ENCODE results near the gene VPS35L.

Gene VPS35L

DNA sequence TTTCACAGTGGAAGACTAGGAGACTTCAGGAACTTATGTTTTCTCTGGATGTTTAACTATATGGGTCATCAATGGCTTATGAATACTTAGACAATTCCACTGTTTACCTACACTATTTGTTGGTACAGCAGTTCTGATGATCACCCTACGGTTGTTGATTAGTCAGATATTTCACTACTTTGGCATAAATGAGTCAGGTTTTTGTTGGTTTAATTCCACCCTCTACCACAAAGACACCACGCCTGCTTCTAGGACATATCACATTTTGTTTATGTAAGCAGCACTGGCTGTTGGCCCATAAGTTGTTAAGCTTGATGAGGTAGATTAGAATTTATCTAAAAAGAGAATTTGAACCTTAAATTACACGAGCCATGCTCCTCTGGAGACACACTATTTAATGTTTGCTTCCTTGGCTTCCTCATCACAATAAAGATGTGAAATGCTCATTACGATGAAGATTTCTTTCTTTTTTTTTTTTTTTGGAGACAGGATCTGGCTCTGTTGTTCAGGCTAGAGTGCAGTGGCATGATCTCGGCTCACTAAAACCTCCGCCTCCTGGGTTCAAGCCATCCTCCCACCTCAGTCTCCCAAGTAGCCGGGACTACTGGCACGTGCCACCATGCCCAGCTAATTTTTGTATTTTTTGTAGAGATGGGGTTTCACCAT lies 37.9 kb upstream of the VPS35L start:
- no peak for DNase-seq (ENCODE audit: low spot score)
- TF ChIP-seq CTCF (IDR thresholded peaks at IDR 0.05; ENCODE audit: extremely low read depth, missing control alignments) = no peak

GRCh38 chr16:19518388-19518787 lies 37.1 kb upstream of the VPS35L start:
- DNase-seq (ENCODE audit: low spot score) = no peak
- TF ChIP-seq CTCF (IDR thresholded peaks at IDR 0.05; ENCODE audit: extremely low read depth, missing control alignments) = no peak

GRCh38 chr16:19520861-19521331 lies 34.6 kb upstream of the VPS35L start:
- no peak for TF ChIP-seq CTCF (IDR thresholded peaks at IDR 0.05; ENCODE audit: extremely low read depth, missing control alignments)
- peak; percentile 17 for DNase-seq (ENCODE audit: low spot score)

DNA sequence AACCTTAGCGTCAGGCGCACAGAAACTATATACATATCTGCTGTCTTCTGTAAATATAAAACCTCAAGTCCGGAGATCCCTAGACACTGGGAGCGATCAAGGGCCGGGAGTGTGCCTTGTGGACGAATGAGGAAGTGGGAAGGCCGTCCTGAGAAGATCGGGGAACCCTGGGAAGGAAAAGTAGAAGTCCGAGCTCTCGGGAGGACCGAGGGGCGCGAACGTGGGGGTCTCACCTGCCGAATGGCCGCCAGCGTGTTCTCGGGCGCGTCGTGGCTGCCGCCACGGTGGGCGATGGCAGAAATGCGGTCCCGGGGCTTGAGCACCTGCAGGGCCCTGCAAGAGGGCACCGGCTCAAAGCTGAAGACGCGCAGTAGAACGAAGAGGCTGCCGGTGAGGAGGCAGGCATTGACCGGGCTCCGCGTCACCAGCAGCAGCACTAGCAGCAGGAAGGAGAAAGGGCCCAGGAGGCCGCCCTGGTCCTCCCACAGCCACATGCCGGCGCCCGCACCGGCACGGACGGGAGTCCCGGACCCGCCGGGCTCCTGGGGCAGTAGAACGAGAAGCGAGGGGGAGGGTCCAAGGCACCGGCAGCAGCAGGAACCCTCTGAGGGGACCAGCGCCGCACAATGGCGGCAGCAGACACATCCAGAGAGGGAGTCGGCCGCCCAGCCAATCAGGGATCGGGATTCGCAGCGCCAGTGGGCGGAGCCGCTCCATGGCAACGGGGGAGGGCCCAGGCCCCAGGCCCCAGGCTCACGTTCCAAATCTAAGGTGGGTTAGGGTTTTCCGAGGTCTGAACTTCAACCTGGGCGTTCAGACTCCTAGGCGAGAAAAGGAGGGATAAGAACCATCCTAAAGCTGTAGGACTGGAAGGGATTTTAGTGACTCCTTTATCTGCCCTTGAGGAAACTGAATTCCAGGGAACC lies 33.8 kb upstream of the VPS35L start, which contains the start of gene GDE1:
Gene GDE1, minus strand, starts transcription at position 628 of the 926 bp plus-strand sequence. Its CDS starts 134 bp downstream, at position 494.
- peak; percentile 52 for TF ChIP-seq CTCF (IDR thresholded peaks at IDR 0.05; ENCODE audit: extremely low read depth, missing control alignments)
- peak; percentile 93 for DNase-seq (ENCODE audit: low spot score)

GRCh38 chr16:19522397-19522732 lies 33.1 kb upstream of the VPS35L start:
- DNase-seq (ENCODE audit: low spot score) = no peak
- no peak for TF ChIP-seq CTCF (IDR thresholded peaks at IDR 0.05; ENCODE audit: extremely low read depth, missing control alignments)

DNA sequence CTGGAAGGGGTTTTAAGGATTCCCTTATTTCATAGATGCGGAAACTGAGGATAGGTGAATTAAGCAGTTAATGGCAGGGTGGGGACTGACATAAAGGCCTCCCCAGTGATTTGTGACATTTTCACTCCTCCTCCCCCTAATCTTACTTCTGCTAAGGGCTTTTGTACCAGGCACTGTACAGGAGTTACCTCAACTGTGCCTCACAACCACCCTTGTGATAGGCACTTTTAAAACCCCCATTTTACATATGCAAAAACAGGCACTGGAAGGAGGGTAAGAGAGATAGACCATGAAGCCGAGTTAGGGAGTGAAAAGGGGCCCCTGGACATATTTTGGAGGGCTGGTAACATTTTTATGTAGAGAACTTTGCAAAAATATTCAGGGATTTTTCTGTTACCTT lies 32.7 kb upstream of the VPS35L start:
- no peak for TF ChIP-seq CTCF (IDR thresholded peaks at IDR 0.05; ENCODE audit: extremely low read depth, missing control alignments)

DNA sequence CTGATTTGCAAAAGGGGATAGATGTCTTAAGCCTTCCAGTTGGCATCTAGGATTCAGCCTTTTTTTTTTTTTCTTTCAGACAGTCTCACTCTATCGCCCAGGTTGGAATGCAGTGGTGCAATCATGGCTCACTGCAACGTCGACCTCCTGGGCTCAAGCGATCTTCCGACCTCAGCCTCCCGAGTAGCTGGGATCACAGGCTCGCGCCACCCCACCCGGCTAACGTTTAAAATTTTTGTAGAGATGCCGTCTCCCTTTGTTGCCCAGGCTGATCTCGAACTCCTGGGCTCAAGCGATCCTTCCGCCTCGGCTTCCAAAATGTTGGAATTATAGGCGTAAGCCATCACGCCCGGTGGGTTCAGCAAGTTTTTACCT lies 32.3 kb upstream of the VPS35L start:
- DNase-seq (ENCODE audit: low spot score) = no peak
- TF ChIP-seq CTCF (IDR thresholded peaks at IDR 0.05; ENCODE audit: extremely low read depth, missing control alignments) = no peak

More for the DNA sequence above, 32.7 kb upstream of the VPS35L start:
- DNase-seq (ENCODE audit: low spot score) = no peak

Data from GM20000 (cell line).